BJ (cell line): Measurements from ENCODE around the gene ATXN1. TPM values are rescaled to one million over a fixed set of nuclear protein-coding genes. Genes with fewer than 3 reads are reported as not detected.
A peak's percentile ranks its signal among the peaks of the same experiment; 100 is the strongest.

ENCODE experiments used
- CTCF ChIA-PET: fragments of 350-600 bp; formaldehyde crosslinking; extraction: SDS; loops from one replicate; lab custom pipeline; 2021; ENCODE audit warnings: antibody characterized with exemption, inconsistent platforms; lab: Yijun Ruan, JAX
- POLR2A ChIA-PET: fragments of 300-600 bp; sonication (Branson Sonifier 250); formaldehyde crosslinking; extraction: SDS; loops from one replicate; lab custom pipeline; 2021; ENCODE audit warnings: antibody characterized with exemption; lab: Charles Lee
- DNase-seq: peaks from one replicate; pipeline ENCODE4 v3.0.0-alpha.2; 2011; ENCODE audit warnings: low read depth
- H3K27me3 ChIP-seq: 2 replicates; pipeline ENCODE4 v1.6.0; 2011; ENCODE audit warnings: low read length; ENCODE audit not compliant: control insufficient read depth, insufficient read depth
- H3K36me3 ChIP-seq: 2 replicates; pipeline ENCODE4 v1.5.1; 2011; ENCODE audit warnings: low read length; ENCODE audit not compliant: control insufficient read depth, insufficient read depth
- H3K4me3 ChIP-seq: 2 replicates; pipeline ENCODE4 v1.5.1; 2011; ENCODE audit warnings: low read depth, mild to moderate bottlenecking, control low read depth, low read length
- CTCF ChIP-seq: IDR thresholded peaks from 2 replicates; pipeline ENCODE4 v1.5.1; 2011; ENCODE audit warnings: low read depth, mild to moderate bottlenecking, control low read depth, inconsistent platforms, low read length, moderate library complexity; ENCODE audit not compliant: insufficient read depth
- polyA plus RNA-seq: library from polyadenylated mRNA; depleted of rRNA; stranded (reverse); fragments of >200 nt; gene quantifications from 2 replicates; pipeline ENCODE4 v1.2.3, GENCODE V29; 2011

The ATXN1 gene
- polyA plus RNA-seq, 1 experiment: 60.2 TPM

GRCh38 chr6:16399695-16400094 is 361.6 kb downstream of the ATXN1 start:
- no peaks in the 10 kb centered on the region for H3K27me3 ChIP-seq
- CTCF ChIA-PET: interaction anchor here (3.6 kb wide), 1 partner anchor 68 kb away, joined by 13 read pairs; no protein-coding TSS in a partner anchor
- POLR2A ChIA-PET: no interaction called here
- H3K4me3 ChIP-seq: no peak overlapping the region
- no peak for TF ChIP-seq CTCF
- H3K36me3 ChIP-seq: no peaks in the 10 kb centered on the region
- DNase-seq: no peak

- ChIA-PET CTCF (no interaction called here), POLR2A (no interaction called here)
- no peak for TF ChIP-seq CTCF
- H3K27me3 ChIP-seq: no peaks in the 10 kb centered on the region
- H3K36me3 ChIP-seq: no peaks in the 10 kb centered on the region
- no peak overlapping the region for H3K4me3 ChIP-seq
- no peak for DNase-seq
These were observed 362.1 kb downstream of the ATXN1 start for GRCh38 chr6:16399158-16399557.

- POLR2A ChIA-PET: interaction anchor here (0.6 kb wide), 1 partner anchor 39 kb away, joined by 3 read pairs; no protein-coding TSS in a partner anchor
- TF ChIP-seq CTCF: no peak
- CTCF ChIA-PET: no interaction called here
- peak; percentile 57 for DNase-seq
- Histone ChIP-seq H3K36me3 (no peaks in the 10 kb centered on the region), H3K27me3 (no peaks in the 10 kb centered on the region), H3K4me3 (no peak overlapping the region)
These were observed 362.7 kb downstream of the ATXN1 start for GRCh38 chr6:16398587-16398986.

- Histone ChIP-seq H3K36me3 (no peaks in the 10 kb centered on the region), H3K4me3 (no peak overlapping the region), H3K27me3 (no peaks in the 10 kb centered on the region)
- no peak for DNase-seq
- no peak for TF ChIP-seq CTCF
- CTCF ChIA-PET: interaction anchor here (0.9 to 2.2 kb wide), 5 partner anchors 12 to 365 kb away, joined by 3 to 9 read pairs (median 6); no protein-coding TSS in a partner anchor
- POLR2A ChIA-PET: no interaction called here
These were observed 363.6 kb downstream of the ATXN1 start for GRCh38 chr6:16397623-16398022.

GRCh38 chr6:16396497-16397319 is 364.6 kb downstream of the ATXN1 start:
- Histone ChIP-seq H3K36me3 (no peaks in the 10 kb centered on the region), H3K27me3 (no peaks in the 10 kb centered on the region), H3K4me3 (no peak overlapping the region)
- no peak for DNase-seq
- no peak for TF ChIP-seq CTCF
- ChIA-PET CTCF (interaction anchor here (1.5 to 2.2 kb wide), 4 partner anchors 12 to 366 kb away, joined by 3 to 9 read pairs (median 6); no protein-coding TSS in a partner anchor), POLR2A (no interaction called here)
